HG02938 (cell line): ENCODE measurements around the gene ASCC1.
"Not testable (repeated sequence)": the region's sequence is repeated elsewhere in the genome, so short reads cannot be mapped to it uniquely, and the experiment has no call there.

Experiments used
- ATAC-seq: cut with Tn5 transposase; IDR thresholded peaks from one replicate; pipeline ENCODE4 v1.9.1; 2021; ENCODE audit warnings: mild to moderate bottlenecking, moderate library complexity; ENCODE audit not compliant: unreplicated experiment

The ASCC1 gene

DNA sequence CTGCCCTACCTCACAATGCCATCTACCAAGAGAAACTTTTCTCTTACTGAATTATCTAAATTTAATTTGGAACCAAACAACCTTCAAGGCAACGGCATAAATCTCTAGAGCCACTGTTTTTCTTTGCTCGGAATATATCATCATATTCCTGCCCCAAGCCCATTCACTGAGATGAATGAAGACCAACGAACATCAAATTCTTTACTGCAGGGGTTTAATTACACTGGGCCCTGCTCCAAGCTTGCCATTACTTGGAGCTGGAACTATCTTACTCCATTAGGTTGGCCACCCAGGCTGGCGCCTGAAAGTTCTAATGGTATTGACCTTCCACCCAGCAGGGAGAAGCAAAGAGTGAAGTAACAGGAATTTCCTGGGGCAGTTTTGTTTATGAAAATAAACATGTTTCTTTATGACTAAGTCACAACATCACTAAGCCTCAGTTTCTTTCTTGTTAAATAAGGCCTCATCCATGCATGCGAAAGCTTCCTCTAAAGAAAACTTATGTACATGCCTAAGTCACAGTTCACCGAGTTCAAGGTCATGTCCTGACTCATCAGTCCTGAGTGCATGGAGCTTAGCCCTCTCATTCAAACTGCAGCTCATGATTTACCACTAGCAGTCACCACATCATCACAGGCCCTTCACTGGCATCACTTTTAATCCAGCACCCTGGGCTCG, 42.3 kb downstream of the ASCC1 start:
- ATAC-seq: no peak

DNA sequence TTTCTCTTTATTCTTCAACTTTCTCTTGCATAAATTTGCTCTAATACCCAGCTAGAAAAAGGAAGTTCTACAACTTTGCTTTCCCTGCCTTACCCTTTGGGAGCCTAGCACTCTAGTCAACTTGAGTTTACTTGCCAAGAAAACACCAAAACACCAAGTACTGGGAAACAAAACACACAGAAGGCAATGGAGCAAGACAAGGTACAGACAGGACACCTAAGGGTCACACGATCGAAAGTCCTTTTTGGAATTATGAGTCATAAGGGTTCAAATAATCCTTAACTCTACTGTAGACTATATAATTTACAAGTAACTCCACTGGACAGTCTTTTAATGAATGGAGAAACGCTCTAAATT, 42.8 kb downstream of the ASCC1 start:
- no peak for ATAC-seq

DNA sequence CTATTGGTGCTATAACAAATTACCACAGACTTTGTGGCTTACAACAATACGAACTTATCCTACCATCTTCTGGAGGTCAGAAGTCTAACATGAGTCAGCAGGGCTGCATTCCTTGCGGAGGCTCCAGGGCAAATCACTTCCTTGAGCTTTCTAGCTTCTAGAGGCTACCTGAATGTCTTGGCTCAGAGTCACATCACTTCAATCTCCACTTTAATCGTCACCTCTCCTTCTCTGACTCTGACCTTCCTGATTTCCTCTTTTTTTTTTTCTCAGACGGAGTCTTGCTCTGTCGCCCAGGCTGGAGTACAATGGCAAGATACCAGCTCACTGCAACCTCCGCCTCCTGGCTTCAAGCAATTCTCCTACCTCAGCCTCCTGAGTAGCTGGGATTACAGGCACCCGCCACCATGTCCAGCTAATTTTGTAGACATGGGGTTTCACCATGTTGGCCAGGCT, 44.9 kb downstream of the ASCC1 start:
- no peak for ATAC-seq

DNA sequence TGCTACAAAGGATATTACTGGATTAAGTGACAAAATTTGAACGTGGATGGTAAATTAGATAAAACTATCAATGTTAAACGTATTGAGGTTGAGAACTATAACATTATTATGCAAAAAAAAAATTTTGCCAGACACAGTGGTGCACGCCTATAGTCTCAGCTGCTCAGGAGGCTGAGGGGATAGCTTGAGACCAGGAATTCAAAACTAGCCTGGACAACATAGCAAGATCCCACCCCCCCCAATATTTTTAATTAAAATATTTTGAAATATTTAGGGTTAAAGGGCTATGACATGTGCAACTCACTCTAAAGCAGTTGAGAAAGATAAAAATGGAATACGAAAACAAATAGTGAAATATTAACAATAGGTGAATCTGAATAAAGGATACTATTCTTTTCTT, 45.3 kb downstream of the ASCC1 start:
- ATAC-seq: no peak

DNA sequence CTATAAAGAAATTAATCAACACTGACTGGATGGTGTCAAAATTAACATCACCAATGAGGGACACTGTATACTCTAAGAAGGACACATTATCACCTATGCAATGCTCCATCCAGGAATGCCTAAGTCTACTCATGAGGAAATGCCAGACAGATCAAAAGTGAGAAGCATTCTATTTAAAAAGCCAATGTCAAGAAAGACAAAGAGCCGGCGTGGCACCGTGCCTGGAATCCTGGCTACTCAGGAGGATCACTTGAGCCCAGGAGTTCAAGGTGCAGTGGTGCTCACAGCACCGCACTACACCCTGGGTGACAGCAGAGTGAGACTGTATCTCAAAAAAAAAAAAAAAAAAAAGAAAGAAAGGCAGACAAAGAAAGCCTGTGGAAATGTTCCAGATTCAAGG, 45.8 kb downstream of the ASCC1 start:
- no peak for ATAC-seq

DNA sequence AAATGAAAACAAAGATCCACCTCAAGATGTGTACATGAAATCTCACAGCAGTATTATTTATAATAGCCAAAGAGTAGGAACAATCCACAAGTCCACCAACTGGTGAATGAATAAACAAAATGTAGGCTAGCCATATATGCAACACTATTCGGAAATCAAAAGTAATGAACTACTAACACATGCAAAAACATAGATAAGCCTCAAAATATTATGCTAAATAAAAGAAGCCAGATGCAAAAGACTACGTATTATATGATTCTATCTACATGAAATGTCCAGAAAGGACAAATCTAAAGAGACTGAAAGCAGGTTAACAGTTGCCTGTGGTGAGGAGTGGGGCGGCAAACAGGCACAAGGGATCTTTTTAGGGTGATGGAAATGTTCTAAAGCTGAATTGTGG, 49.0 kb downstream of the ASCC1 start:
- ATAC-seq: no peak

DNA sequence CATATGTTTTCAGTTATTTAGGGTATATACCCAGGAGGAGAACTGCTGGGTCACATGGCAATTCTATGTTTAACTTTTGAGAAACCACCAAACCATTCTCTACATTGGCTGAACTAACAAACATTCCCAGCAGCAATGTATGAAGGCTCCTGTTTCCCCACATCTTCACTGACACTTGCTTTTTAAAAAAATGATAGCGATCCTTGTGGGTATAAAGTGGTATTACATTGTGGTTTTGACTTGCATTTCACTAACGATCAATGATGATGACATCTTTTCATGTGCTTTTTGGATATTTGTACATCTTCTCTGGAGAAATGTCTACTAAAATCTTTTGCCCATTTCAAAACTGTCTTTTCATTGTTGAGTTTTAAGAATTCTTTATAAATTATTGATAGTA, 51.5 kb downstream of the ASCC1 start:
- no peak for ATAC-seq

DNA sequence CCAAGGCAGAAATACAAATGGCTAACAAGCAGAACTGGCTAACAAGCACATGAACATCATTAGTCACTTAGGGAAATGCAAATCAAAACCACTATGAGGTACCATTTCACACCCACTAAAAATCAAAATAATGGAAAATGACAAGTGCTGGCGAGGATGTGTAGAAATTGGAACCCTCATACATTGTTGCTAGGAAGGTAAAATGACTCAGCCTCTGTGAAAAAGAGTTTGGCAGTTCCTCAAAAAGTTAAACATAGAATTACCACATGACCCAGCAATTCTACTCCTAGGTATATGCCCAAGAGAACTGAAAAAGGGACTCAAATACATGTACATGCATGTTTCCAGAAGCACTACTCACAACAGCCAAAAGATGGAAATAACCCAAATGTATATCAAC, 53.1 kb downstream of the ASCC1 start:
- no peak for ATAC-seq

DNA sequence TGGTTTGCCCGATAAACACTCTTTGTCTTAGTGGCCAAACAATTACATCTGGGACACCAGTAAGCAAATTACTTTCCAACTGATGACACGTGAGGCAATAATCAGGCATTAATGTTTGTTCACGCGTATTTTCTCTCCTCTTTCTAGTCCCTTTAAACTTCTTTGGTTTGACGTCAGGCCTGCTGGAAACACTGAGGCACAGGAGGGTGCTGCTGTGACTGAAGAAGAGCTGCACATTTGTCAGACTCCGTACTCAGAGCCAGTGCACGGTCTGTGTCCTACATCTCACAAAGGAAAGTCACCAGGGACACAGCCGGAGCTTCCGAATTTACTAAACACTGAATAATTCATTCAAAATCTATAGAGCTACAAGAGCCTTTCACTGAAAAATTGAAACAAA, 57.9 kb downstream of the ASCC1 start:
- ATAC-seq: no peak

DNA sequence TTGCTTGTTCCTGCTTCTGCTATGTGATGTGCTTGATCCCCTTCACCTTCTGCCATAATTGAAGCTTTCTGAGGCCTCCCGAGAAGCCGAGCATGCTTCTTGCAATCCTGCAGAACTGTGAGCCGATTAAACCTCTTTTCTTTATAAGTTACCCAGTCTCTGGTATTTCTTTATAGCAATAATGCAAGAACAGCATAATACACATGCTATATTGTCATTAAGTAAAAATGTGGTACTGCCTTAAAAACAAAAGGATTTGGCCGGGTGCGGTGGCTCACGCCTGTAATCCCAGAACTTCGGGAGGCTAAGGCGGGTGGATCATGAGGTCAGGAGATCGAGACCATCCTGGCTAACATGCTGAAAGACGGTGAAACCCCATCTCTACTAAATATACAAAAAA, 59.9 kb downstream of the ASCC1 start:
- ATAC-seq: no peak

DNA sequence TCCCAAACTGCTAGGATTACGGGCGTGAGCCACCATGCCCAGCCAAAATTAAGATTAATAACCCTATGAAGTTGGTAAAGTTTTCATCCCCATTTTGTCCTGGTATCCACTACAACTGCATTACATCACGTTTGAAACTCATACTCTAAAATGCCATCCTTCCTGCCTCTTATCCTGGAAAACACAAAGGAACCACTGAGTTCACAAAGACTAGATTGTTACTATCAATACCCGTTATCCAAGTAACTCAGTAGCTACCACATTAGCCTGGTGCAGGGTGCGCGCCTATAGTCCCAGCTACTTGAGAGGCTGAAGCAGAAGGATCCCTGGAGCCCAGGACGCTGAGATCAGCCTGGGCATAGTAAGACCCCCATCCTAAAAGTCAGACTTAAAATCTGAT, 63.8 kb downstream of the ASCC1 start:
- no peak for ATAC-seq

DNA sequence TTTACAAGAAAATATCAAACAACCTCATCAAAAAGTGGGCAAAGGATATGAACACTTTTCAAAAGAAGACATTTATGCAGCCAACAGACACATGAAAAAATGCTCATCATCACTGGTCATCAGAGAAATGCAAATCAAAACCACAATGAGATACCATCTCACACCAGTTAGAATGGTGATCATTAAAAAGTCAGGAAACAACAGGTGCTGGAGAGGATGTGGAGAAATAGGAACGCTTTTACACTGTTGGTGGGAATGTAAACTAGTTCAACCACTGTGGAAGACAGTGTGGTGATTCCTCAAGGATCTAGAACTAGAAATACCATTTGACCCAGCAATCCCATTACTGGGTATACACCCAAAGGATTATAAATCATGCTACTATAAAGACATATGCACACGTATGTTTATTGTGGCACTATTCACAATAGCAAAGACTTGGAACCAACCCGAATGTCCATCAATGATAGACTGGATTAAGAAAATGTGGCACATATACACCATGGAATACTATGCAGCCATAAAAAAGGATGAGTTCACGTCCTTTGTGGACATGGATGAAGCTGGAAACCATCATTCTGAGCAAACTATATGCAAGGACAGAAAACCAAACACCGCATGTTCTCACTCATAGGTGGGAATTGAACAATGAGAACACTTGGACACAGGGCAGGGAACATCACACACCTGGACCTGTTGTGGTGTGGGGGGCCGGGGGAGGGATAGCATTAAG, 65.2 kb downstream of the ASCC1 start:
- not testable (repeated sequence) for ATAC-seq

DNA sequence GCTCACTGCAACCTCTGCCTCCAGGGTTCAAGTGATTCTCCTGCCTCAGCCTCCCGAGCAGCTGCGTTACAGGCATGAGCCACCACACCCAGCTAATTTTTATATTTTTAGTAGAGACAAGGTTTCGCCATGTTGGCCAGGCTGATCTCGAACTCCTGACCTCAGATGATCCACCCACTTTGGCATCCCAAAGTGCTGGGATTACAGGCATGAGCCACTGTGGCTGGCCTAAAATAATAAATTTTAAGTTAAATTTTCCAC, 68.8 kb downstream of the ASCC1 start:
- not testable (repeated sequence) for ATAC-seq

DNA sequence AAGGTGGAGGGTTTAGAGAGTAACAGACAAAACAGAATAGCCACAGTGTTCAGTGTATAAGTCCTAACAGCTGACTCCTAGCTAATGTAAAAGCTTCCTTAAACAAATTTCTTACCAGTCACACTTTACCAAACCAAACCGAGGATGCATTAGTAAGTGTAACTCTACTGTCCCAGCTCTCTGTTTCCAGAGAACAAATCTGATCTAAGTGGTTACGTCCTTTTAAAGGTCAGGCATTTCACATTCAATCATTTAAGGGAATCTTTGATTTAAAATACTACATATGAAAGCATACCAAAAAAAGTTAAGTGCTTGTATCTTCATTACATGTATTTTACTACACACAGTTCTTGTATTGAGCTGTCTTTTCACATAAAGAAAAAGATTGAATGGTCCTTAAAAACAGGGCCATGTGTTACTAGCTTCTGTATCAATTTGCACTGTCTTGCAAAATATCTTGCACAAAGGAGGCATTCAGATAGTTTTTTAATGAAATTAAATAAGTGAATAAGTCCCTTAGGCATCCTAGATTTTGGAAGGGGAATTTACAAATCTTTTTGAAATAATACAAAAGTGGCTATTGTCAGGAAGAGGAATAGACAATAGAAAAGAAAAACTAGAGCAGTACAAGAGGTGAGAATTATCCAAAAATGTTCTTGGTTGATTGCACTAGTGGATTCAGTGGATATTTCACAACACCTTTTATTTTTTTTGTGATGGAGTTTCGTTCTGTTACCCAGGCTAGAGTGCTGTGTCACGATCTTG, 69.3 kb downstream of the ASCC1 start:
- ATAC-seq: no peak

DNA sequence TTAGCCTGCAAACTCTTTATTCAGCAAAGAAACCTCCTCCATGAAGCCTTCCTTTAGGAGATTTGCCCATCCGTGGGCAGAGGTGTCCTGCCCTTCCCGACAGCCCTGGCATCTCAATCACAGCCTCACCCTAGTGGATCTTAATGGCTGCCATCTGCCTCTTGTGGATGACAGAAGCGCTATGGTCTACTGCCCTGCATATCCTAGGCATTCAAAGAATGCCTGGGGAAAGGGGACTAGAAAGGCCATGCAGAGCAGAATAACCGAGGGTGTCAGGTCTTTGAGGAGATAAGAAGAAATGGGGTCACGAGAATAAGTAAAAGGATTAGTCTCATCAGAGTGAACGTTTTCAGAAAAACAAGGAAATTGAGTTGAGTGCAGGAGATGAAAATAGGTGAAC, 70.0 kb downstream of the ASCC1 start:
- ATAC-seq: no peak

DNA sequence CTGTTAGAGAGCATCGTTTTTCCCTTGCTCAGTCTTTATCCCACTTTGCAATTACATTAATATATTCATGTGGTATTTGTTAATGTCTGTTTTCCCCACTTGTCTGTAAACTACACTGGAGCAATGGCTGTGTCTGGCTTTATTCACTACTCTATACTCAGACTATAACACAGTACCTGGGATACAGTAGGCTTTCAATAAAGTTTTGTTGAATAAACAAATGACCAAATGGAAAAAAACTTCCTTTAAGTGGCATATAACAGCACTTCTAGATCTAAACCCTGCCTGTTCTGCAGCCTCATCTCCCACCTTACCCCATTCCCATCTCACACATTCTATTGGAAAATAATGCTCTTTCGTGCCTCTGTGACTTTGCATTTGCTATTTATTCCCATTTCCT, 70.4 kb downstream of the ASCC1 start:
- no peak for ATAC-seq

DNA sequence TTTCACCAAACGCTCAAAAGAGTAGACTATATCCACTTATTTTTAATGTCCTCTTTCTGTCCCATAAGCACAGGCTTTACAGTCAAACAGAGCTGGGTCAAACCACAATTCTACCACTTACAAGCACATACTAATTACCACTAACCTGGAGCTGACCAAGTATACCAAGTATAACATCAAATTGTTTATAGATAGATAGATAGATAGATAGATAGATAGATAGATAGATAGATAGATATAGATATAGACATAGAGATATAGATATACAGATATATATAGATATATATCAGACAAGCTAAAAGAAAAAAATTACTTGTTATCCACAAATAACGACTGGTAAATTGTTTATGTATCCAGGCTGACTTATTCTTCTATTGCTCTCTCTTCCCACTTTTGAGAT, 75.2 kb downstream of the ASCC1 start:
- no peak for ATAC-seq

DNA sequence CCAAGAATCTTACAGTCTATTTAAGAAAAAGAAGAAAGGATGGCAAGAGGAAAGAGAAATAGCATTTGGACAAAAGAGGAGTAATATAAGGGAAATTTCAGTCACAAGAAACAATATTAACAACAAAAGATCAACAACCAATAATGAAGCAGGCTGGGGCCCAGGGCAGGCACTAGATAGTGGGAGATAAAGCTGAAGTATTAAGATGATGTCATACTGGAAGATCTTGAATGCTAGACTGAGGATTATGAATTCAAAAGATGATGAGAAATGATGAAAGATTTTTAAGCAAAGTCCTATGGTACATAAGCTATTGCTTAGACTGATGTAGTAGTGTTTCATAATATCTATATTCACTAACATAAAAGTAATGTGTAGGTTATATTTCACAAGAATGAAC, 75.9 kb downstream of the ASCC1 start:
- ATAC-seq: no peak

DNA sequence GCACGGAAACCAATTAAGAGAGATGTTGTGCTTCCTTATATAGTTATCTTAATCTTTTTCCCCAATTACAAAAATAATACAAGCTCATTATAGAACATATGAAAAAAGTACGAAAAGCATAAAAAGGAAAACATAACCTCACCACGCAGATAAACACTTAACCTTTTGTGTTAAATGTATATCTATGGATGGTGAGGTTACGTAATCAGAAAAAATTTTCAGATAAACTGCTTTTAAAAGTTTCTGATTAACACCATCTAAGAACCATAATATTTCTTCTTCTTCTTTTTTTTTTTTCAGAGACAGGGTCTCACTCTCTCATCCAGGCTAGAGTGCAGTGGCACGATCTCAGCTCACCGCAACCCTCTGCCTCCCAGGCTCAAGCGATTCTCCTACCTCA, 78.5 kb downstream of the ASCC1 start:
- ATAC-seq: no peak

DNA sequence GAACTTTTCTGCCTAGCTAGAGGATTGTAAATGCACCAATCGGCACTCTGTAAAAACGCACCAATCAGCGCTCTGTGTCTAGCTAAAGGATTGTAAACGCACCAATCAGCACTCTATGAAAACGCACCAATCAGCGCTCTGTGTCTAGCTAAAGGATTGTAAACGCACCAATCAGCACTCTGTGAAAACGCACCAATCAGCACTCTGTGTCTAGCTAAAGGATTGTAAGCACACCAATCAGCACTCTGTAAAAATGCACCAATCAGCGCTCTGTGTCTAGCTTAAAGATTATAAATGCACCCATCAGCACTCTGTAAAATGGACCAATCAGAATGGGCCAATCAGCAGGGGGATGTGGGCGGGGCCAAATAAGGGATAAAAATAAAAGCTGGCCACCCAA, 79.9 kb downstream of the ASCC1 start:
- not testable (repeated sequence) for ATAC-seq

DNA sequence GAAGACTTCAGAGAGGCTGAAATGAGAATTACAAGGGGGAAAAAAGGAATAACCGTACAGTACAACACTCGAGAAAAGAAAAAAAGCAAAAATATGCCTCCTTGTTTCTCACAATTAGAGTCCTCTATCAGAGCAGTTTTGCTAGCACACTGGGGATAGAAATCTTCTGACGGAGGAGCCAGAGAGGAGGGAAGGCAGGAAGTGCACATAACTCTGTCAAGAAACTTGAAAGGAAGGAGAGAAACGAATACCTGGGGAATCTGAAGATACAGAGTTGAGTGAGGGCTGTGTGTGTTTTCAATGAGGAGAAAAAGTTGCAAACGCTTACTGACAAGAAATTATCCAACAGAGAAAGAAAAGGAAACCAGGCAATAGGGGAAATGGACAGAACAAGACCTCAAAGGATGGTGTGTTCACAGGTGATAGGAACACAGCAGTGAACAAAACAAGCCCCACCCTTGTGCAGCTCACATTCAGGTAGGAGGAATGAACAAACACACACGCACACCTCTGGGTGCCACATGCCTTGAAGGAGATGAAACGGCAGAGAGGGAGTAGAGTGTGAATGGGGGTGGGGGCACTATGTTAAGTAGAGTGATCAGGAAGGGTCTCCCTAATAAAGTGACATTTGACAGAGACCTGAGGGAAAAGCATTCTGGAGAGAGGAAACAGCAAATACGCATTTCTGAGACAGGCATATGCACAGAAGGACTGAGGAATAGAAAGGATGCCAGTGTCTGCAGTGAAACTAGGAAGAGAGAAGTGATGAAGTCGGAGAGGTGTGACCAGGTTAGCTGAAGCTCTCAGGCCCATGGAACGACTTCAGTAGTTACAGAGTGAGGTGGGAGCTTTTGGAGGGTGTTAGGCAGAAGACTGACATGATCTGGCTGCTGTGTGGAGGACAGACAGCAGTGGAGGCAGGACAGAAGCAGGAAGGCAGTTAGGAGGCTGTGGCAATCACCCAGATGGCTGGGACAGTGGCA, 81.0 kb downstream of the ASCC1 start:
- ATAC-seq: no peak
